CD14-positive monocyte (primary cell): ENCODE measurements around the gene ARPC1A. TPM values are rescaled to one million over a fixed set of nuclear protein-coding genes. Genes with fewer than 3 reads are reported as not detected.
A peak's percentile ranks its signal among the peaks of the same experiment; 100 is the strongest.

Experiments used
- DNase-seq, 3 donors: peaks; one replicate each; pipeline ENCODE4 v3.0.0-alpha.2; 2011 to 2022
- H2AFZ ChIP-seq: 2 replicates; pipeline ENCODE4 v1.6.0; 2012; ENCODE audit warnings: mild to moderate bottlenecking, low read depth, low read length, inconsistent platforms; ENCODE audit not compliant: insufficient read depth, poor library complexity, severe bottlenecking
- H3K27ac ChIP-seq, 2 donors: 1 replicate in 1 of 2; 2 replicates in 1 of 2; pipeline ENCODE4 v1.5.1; 2012 to 2013; ENCODE audit warnings: low read length in 2 of 2, control low read depth in 1 of 2, inconsistent platforms in 1 of 2, low read depth in 1 of 2, mild to moderate bottlenecking in 1 of 2
- H3K27me3 ChIP-seq, 2 donors: one replicate each; pipeline versions ENCODE4 v1.6.0 to v1.6.1; 2011 to 2013; ENCODE audit warnings: low read length in 2 of 2; ENCODE audit not compliant: control insufficient read depth in 2 of 2, insufficient read depth in 2 of 2
- H3K36me3 ChIP-seq, 2 donors: replicated peaks in 1 of 2; 1 replicate in 1 of 2; 2 replicates in 1 of 2; pipeline versions ENCODE4 v1.5.1 to v1.6.1; 2012 to 2013; ENCODE audit warnings: low read length in 2 of 2, control low read depth in 1 of 2, inconsistent platforms in 1 of 2, mild to moderate bottlenecking in 1 of 2; ENCODE audit not compliant: insufficient read depth in 2 of 2, control insufficient read depth in 1 of 2
- H3K4me1 ChIP-seq, 2 donors: 1 replicate in 1 of 2; 2 replicates in 1 of 2; pipeline versions ENCODE4 v1.5.1 to v1.6.1; 2012 to 2013; ENCODE audit warnings: low read length in 2 of 2, control low read depth in 1 of 2, inconsistent platforms in 1 of 2, mild to moderate bottlenecking in 1 of 2, moderate library complexity in 1 of 2; ENCODE audit not compliant: insufficient read depth in 2 of 2, control insufficient read depth in 1 of 2
- H3K4me2 ChIP-seq: replicated peaks from 2 replicates; pipeline ENCODE3; 2012; ENCODE audit warnings: low read length, moderate library complexity, mild to moderate bottlenecking; ENCODE audit not compliant: poor library complexity, severe bottlenecking; ENCODE audit errors: extremely low read depth
- H3K4me3 ChIP-seq, 3 experiments: fragments of 200-600 bp in 1 of 3; sonication (generic) in 1 of 3; replicated peaks in 1 of 3; 1 replicate in 2 of 3; 2 replicates in 1 of 3; pipeline ENCODE4 v1.5.1; 2011 to 2013; ENCODE audit warnings: low read length in 3 of 3, mild to moderate bottlenecking in 3 of 3, control low read depth in 2 of 3, low read depth in 2 of 3, inconsistent platforms in 1 of 3, moderate library complexity in 1 of 3
- H3K79me2 ChIP-seq: 2 replicates; pipeline ENCODE4 v1.6.0; 2012; ENCODE audit warnings: mild to moderate bottlenecking, control low read depth, inconsistent platforms, low read length, moderate library complexity; ENCODE audit not compliant: insufficient read depth
- H3K9ac ChIP-seq: 2 replicates; pipeline ENCODE4 v1.6.0; 2017; ENCODE audit warnings: low read length, mild to moderate bottlenecking; ENCODE audit not compliant: insufficient read depth, poor library complexity, severe bottlenecking
- H3K9me3 ChIP-seq, 2 donors: replicated peaks in 1 of 2; 1 replicate in 1 of 2; 2 replicates in 1 of 2; pipeline versions ENCODE4 v1.5.1 to v1.6.1; 2012 to 2013; ENCODE audit warnings: low read length in 2 of 2, control low read depth in 1 of 2; ENCODE audit not compliant: control insufficient read depth in 1 of 2, insufficient read depth in 1 of 2
- H4K20me1 ChIP-seq: 2 replicates; pipeline ENCODE4 v1.6.0; 2012; ENCODE audit warnings: mild to moderate bottlenecking, low read length, control low read depth, moderate library complexity; ENCODE audit not compliant: insufficient read depth
- H3K27ac Mint-ChIP-seq, 7 donors: one replicate each; pipeline ENCODE4 v1.8.0; 2020; ENCODE audit warnings: mild to moderate bottlenecking in 7 of 7, mixed read lengths in 7 of 7, moderate library complexity in 6 of 7, inconsistent platforms in 2 of 7
- H3K27me3 Mint-ChIP-seq, 3 donors: one replicate each; pipeline ENCODE4 v1.8.0; 2021 to 2022; ENCODE audit warnings: low read depth in 3 of 3, mild to moderate bottlenecking in 3 of 3, mixed read lengths in 3 of 3, moderate library complexity in 3 of 3, inconsistent platforms in 1 of 3
- H3K36me3 Mint-ChIP-seq, 2 donors: one replicate each; pipeline ENCODE4 v1.8.0; 2020; ENCODE audit warnings: mixed read lengths in 2 of 2, inconsistent platforms in 1 of 2, mild to moderate bottlenecking in 1 of 2
- H3K4me1 Mint-ChIP-seq: one replicate; pipeline ENCODE4 v1.8.0; 2020; ENCODE audit warnings: mild to moderate bottlenecking, mixed read lengths
- H3K4me3 Mint-ChIP-seq, 2 donors: one replicate each; pipeline ENCODE4 v1.8.0; 2020; ENCODE audit warnings: mild to moderate bottlenecking in 2 of 2, mixed read lengths in 2 of 2, moderate library complexity in 1 of 2
- H3K9me3 Mint-ChIP-seq, 7 donors: one replicate each; pipeline ENCODE4 v1.8.0; 2020 to 2022; ENCODE audit warnings: mixed read lengths in 7 of 7, mild to moderate bottlenecking in 6 of 7, moderate library complexity in 6 of 7, inconsistent platforms in 2 of 7
- CTCF ChIP-seq: fragments of 200-600 bp; IDR thresholded peaks from one replicate; pipeline ENCODE4 v1.8.0; 2022; ENCODE audit warnings: antibody characterized with exemption, mild to moderate bottlenecking
- WGBS: methylation state at CpG from one replicate; pipeline ENCODE4 v1.1.5; 2013; ENCODE audit warnings: missing lambda C conversion rate; ENCODE audit not compliant: insufficient coverage; 5-methylcytosine and 5-hydroxymethylcytosine counted together
- intact Hi-C, 2 donors: fragments of 100-400 bp; cut with micrococcal nuclease; formaldehyde crosslinking; loops; one replicate each; pipeline versions ENCODE4 v1.15.0 to v1.15.1; 2023
- polyA plus RNA-seq, 3 donors: library from polyadenylated mRNA; depleted of rRNA in 1 of 3; unstranded in 2 of 3; stranded (reverse) in 1 of 3; fragments of 300-500 nt in 2 of 3; fragments of >200 nt in 1 of 3; fragmentation: Illumina TruSeq in 2 of 3; gene quantifications; 1 replicate in 2 of 3; 2 replicates in 1 of 3; pipeline ENCODE4 v1.2.3, GENCODE V29; 2012 to 2021

The ARPC1A gene
- polyA plus RNA-seq, 3 donors = 71.7 to 107 (median 104) TPM

GRCh38 chr7:99380032-99380822, 54.5 kb downstream of the ARPC1A start:
- H4K20me1 ChIP-seq = peaks cover 87% of the 10 kb centered on the region
- peak overlapping the region; percentile 97 to 100 (median 99) for H3K27ac Mint-ChIP-seq
- peak overlapping the region; percentile 74 for H3K9ac ChIP-seq
- peaks cover 74% of the 10 kb centered on the region for H3K4me1 Mint-ChIP-seq
- peak overlapping the region; percentile 94 for H3K27ac ChIP-seq
- no peaks in the 10 kb centered on the region for H3K9me3 ChIP-seq
- H3K27me3 Mint-ChIP-seq = peaks cover 0 to 2% (median 0%) of the 10 kb centered on the region in 3 donors
- peaks cover 94% of the 10 kb centered on the region for H3K79me2 ChIP-seq
- H3K4me1 ChIP-seq = peaks cover 88 to 95% of the 10 kb centered on the region in 2 donors
- H3K4me3 Mint-ChIP-seq = peak overlapping the region; percentile 88 to 96
- H3K27me3 ChIP-seq = no peaks in the 10 kb centered on the region
- H3K4me3 ChIP-seq = peak overlapping the region; percentile 47 to 95 (median 66)
- H3K36me3 Mint-ChIP-seq = peaks cover 26 to 65% of the 10 kb centered on the region in 2 donors
- H3K4me2 ChIP-seq = peak overlapping the region; percentile 81
- intact Hi-C loops = no loop called here
- TF ChIP-seq CTCF = no peak
- no peak overlapping the region for H2AFZ ChIP-seq
- H3K9me3 Mint-ChIP-seq = peaks cover 0 to 1% (median 0%) of the 10 kb centered on the region in 7 donors
- H3K36me3 ChIP-seq = peaks cover 39 to 45% of the 10 kb centered on the region in 2 donors
- 0% methylated on average over 7 of the region's 12 CpGs for WGBS
- DNase-seq = peak; percentile 93 to 97 (median 96)

GRCh38 chr7:99380823-99381663, 55.3 kb downstream of the ARPC1A start:
- peak overlapping the region; percentile 85 to 88 for H3K4me3 Mint-ChIP-seq
- intact Hi-C loops = no loop called here
- H3K9me3 Mint-ChIP-seq = peaks cover 0 to 1% (median 0%) of the 10 kb centered on the region in 7 donors
- H3K79me2 ChIP-seq = peaks cover 94% of the 10 kb centered on the region
- H3K4me3 ChIP-seq = peak overlapping the region; percentile 34 to 95 (median 35)
- peaks cover 45 to 53% of the 10 kb centered on the region in 2 donors for H3K36me3 ChIP-seq
- H3K27ac ChIP-seq = peak overlapping the region; percentile 94
- H2AFZ ChIP-seq = no peak overlapping the region
- H4K20me1 ChIP-seq = peaks cover 87% of the 10 kb centered on the region
- H3K4me1 Mint-ChIP-seq = peaks cover 78% of the 10 kb centered on the region
- 65% methylated on average over 12 of the region's 16 CpGs for WGBS
- H3K4me2 ChIP-seq = peak overlapping the region; percentile 81
- H3K9ac ChIP-seq = peak overlapping the region; percentile 74
- DNase-seq = peak; percentile 30 to 85 (median 69)
- H3K27me3 Mint-ChIP-seq = peaks cover 0 to 4% (median 0%) of the 10 kb centered on the region in 3 donors
- peaks cover 87 to 97% of the 10 kb centered on the region in 2 donors for H3K4me1 ChIP-seq
- no peaks in the 10 kb centered on the region for H3K27me3 ChIP-seq
- H3K9me3 ChIP-seq = no peaks in the 10 kb centered on the region
- peaks cover 26 to 73% of the 10 kb centered on the region in 2 donors for H3K36me3 Mint-ChIP-seq
- peak overlapping the region; percentile 97 to 100 (median 99) for H3K27ac Mint-ChIP-seq
- no peak for TF ChIP-seq CTCF
